ENCODE measurements around the gene HDAC7. TPM values are rescaled to one million over a fixed set of nuclear protein-coding genes. Genes with fewer than 3 reads are reported as not detected.

Gene HDAC7
- total and polyA plus RNA-seq, 2 experiments from 2014 or later: 19.0 to 41.2 TPM

GRCh38 chr12:47803191-47803875 is 16.4 kb downstream of the HDAC7 start:
- Histone ChIP-seq H3K4me2 (no peak overlapping the region), H3K79me2 (peaks cover 85% of the 10 kb centered on the region), H3K4me1 (ENCODE audit: insufficient read depth) (peaks cover 30% of the 10 kb centered on the region), H4K20me1 (ENCODE audit: insufficient read depth, poor library complexity, severe bottlenecking) (peaks cover 64% of the 10 kb centered on the region), H2AFZ (no peak overlapping the region), H3K9me2 (replicated peaks; ENCODE audit: insufficient read depth) (no peaks in the 10 kb centered on the region), H3K27me3 (no peaks in the 10 kb centered on the region), H3K27ac (no peak overlapping the region), H3K9me3 (ENCODE audit: low read depth) (no peaks in the 10 kb centered on the region), H3K36me3 (replicated peaks; ENCODE audit: insufficient read depth, low read depth) (no peaks in the 10 kb centered on the region), H3K4me3 (no peak overlapping the region)
- no peak for TF ChIP-seq EZH2phosphoT487 (IDR thresholded peaks at IDR 0.05; ENCODE audit: low read depth, severe bottlenecking, unreplicated experiment)
- no peak for TF ChIP-seq CTCF (IDR thresholded peaks at IDR 0.05; ENCODE audit: poor library complexity)
- no peak for TF ChIP-seq EZH2 (IDR thresholded peaks at IDR 0.05; ENCODE audit: borderline replicate concordance)
- 89% methylated on average over 12 of the region's 12 CpGs for WGBS (ENCODE audit: low lambda C conversion rate, missing lambda C conversion rate)
- no peak for DNase-seq (ENCODE audit: low spot score)

GRCh38 chr12:47802312-47802711 is 17.4 kb downstream of the HDAC7 start:
- H3K27me3 ChIP-seq: no peaks in the 10 kb centered on the region
- H3K27ac ChIP-seq: no peak overlapping the region
- H2AFZ ChIP-seq: no peak overlapping the region
- H3K79me2 ChIP-seq: peaks cover 74% of the 10 kb centered on the region
- no peak overlapping the region for H3K4me2 ChIP-seq
- TF ChIP-seq EZH2 (IDR thresholded peaks at IDR 0.05; ENCODE audit: borderline replicate concordance): no peak
- no peak for TF ChIP-seq CTCF (IDR thresholded peaks at IDR 0.05; ENCODE audit: poor library complexity)
- no peak for TF ChIP-seq EZH2phosphoT487 (IDR thresholded peaks at IDR 0.05; ENCODE audit: low read depth, severe bottlenecking, unreplicated experiment)
- peaks cover 55% of the 10 kb centered on the region for H4K20me1 ChIP-seq (ENCODE audit: insufficient read depth, poor library complexity, severe bottlenecking)
- no peaks in the 10 kb centered on the region for H3K36me3 ChIP-seq (replicated peaks; ENCODE audit: insufficient read depth, low read depth)
- 71% methylated on average over 4 of the region's 5 CpGs for WGBS (ENCODE audit: low lambda C conversion rate, missing lambda C conversion rate)
- no peaks in the 10 kb centered on the region for H3K9me2 ChIP-seq (replicated peaks; ENCODE audit: insufficient read depth)
- no peaks in the 10 kb centered on the region for H3K9me3 ChIP-seq (ENCODE audit: low read depth)
- no peak overlapping the region for H3K4me3 ChIP-seq
- peaks cover 19% of the 10 kb centered on the region for H3K4me1 ChIP-seq (ENCODE audit: insufficient read depth)
- DNase-seq (ENCODE audit: low spot score): no peak

- Histone ChIP-seq H3K4me1 (ENCODE audit: insufficient read depth) (peaks cover 15% of the 10 kb centered on the region), H3K27me3 (no peaks in the 10 kb centered on the region), H4K20me1 (ENCODE audit: insufficient read depth, poor library complexity, severe bottlenecking) (peaks cover 54% of the 10 kb centered on the region), H2AFZ (no peak overlapping the region), H3K9me3 (ENCODE audit: low read depth) (no peaks in the 10 kb centered on the region), H3K9me2 (replicated peaks; ENCODE audit: insufficient read depth) (no peaks in the 10 kb centered on the region), H3K4me2 (no peak overlapping the region), H3K27ac (no peak overlapping the region), H3K4me3 (no peak overlapping the region), H3K79me2 (peaks cover 70% of the 10 kb centered on the region), H3K36me3 (replicated peaks; ENCODE audit: insufficient read depth, low read depth) (no peaks in the 10 kb centered on the region)
- no peak for TF ChIP-seq CTCF (IDR thresholded peaks at IDR 0.05; ENCODE audit: poor library complexity)
- no peak for TF ChIP-seq EZH2phosphoT487 (IDR thresholded peaks at IDR 0.05; ENCODE audit: low read depth, severe bottlenecking, unreplicated experiment)
- no peak for TF ChIP-seq EZH2 (IDR thresholded peaks at IDR 0.05; ENCODE audit: borderline replicate concordance)
- DNase-seq (ENCODE audit: low spot score): no peak
- WGBS (ENCODE audit: low lambda C conversion rate, missing lambda C conversion rate): 81% methylated on average over 9 of the region's 9 CpGs
Measured at GRCh38 chr12:47801904-47802246, 17.8 kb downstream of the HDAC7 start.

Measured in hepatocyte (in vitro differentiated cells).